T-cell (primary cell): ENCODE data around the gene LGR5. TPM values are rescaled to one million over a fixed set of nuclear protein-coding genes. Genes with fewer than 3 reads are reported as not detected.

Source experiments
- ATAC-seq, 4 experiments: fragments of 200-7000 bp in 3 of 4; fragments of 150-1000 bp in 1 of 4; cut with Tn5 transposase; replicated peaks in 1 of 4; 1 replicate in 3 of 4; 2 replicates in 1 of 4; pipeline ENCODE4 v1.10.0; 2021; ENCODE audit warnings: moderate library complexity in 3 of 4, mild to moderate bottlenecking in 2 of 4, moderate number of reproducible peaks in 1 of 4
- CTCF ChIA-PET, 2 donors: fragments of 300-600 bp; sonication (Branson Sonifier 250); formaldehyde crosslinking; loops; one replicate each; lab custom pipeline; 2022; ENCODE audit warnings: antibody characterized with exemption in 2 of 2; lab: Charles Lee
- POLR2A ChIA-PET, 2 donors: fragments of 300-600 bp; sonication (Branson Sonifier 250); formaldehyde crosslinking; loops; one replicate each; lab custom pipeline; 2022; ENCODE audit warnings: antibody characterized with exemption in 2 of 2; lab: Charles Lee
- DNase-seq, 35 experiments: peaks; one replicate each; pipeline versions ENCODE4 v3.0.0 to v3.0.0-alpha.2; 2013 to 2023
- H3K27ac ChIP-seq: one replicate; pipeline ENCODE4 v1.5.1; 2013; ENCODE audit warnings: low read length
- H3K27me3 ChIP-seq, 2 experiments: replicated peaks in 1 of 2; 1 replicate in 1 of 2; 2 replicates in 1 of 2; pipeline versions ENCODE4 v1.6.1 to v1.7.0; 2013; ENCODE audit warnings: low read length in 1 of 2, mixed read lengths in 1 of 2; ENCODE audit not compliant: control insufficient read depth in 2 of 2, insufficient read depth in 2 of 2; ENCODE audit errors: extremely low read depth in 1 of 2
- H3K36me3 ChIP-seq, 2 donors: 1 replicate in 1 of 2; 2 replicates in 1 of 2; pipeline versions ENCODE4 v1.6.1 to v1.7.0; 2013; ENCODE audit warnings: low read length in 1 of 2; ENCODE audit not compliant: control insufficient read depth in 2 of 2, insufficient read depth in 1 of 2; ENCODE audit errors: extremely low read depth in 1 of 2
- H3K4me1 ChIP-seq, 2 experiments: 1 replicate in 1 of 2; 2 replicates in 1 of 2; pipeline versions ENCODE4 v1.6.1 to v1.7.0; 2013; ENCODE audit warnings: low read length in 2 of 2, mixed read lengths in 1 of 2; ENCODE audit not compliant: insufficient read depth in 2 of 2, control insufficient read depth in 1 of 2; ENCODE audit errors: extremely low read depth in 1 of 2
- H3K4me3 ChIP-seq, 2 donors: 1 replicate in 1 of 2; 2 replicates in 1 of 2; pipeline versions ENCODE4 v1.5.1 to v1.7.0; 2013; ENCODE audit warnings: mild to moderate bottlenecking in 2 of 2, low read length in 1 of 2, moderate library complexity in 1 of 2; ENCODE audit not compliant: control insufficient read depth in 1 of 2; ENCODE audit errors: extremely low read depth in 1 of 2
- H3K9me3 ChIP-seq: 2 replicates; pipeline ENCODE4 v1.7.0; 2013
- H3K27ac Mint-ChIP-seq, 2 donors: one replicate each; pipeline ENCODE4 v1.8.0; 2020 to 2021; ENCODE audit warnings: mild to moderate bottlenecking in 2 of 2, mixed read lengths in 2 of 2
- H3K27me3 Mint-ChIP-seq, 2 donors: one replicate each; pipeline ENCODE4 v1.8.0; 2021 to 2022; ENCODE audit warnings: mixed read lengths in 2 of 2
- H3K36me3 Mint-ChIP-seq: one replicate; pipeline ENCODE4 v1.8.0; 2021; ENCODE audit warnings: mixed read lengths
- H3K4me1 Mint-ChIP-seq, 3 donors: one replicate each; pipeline ENCODE4 v1.8.0; 2020 to 2022; ENCODE audit warnings: mixed read lengths in 3 of 3, mild to moderate bottlenecking in 1 of 3
- H3K4me3 Mint-ChIP-seq, 3 donors: one replicate each; pipeline ENCODE4 v1.8.0; 2020 to 2022; ENCODE audit warnings: mild to moderate bottlenecking in 3 of 3, mixed read lengths in 3 of 3, moderate library complexity in 3 of 3
- H3K9me3 Mint-ChIP-seq, 3 donors: one replicate each; pipeline ENCODE4 v1.8.0; 2020 to 2022; ENCODE audit warnings: mixed read lengths in 3 of 3
- WGBS: methylation state at CpG from one replicate; pipeline ENCODE4 v1.1.5; 2013; ENCODE audit warnings: missing lambda C conversion rate; ENCODE audit not compliant: insufficient coverage; 5-methylcytosine and 5-hydroxymethylcytosine counted together
- total RNA-seq, 35 experiments: library from RNA in 6 of 35; stranded (reverse) in 6 of 35; fragments of 120-200 nt in 1 of 35; gene quantifications; one replicate each; pipeline versions ENCODE4 v1.2.1 to v1.2.4 and lab custom pipeline; 2013 to 2026

LGR5 gene
- total RNA-seq, 5 donors from 2014 or later (not counting 1 experiment from before 2014, with no cell fraction given) = 0.25 TPM; not detected in 4

DNA sequence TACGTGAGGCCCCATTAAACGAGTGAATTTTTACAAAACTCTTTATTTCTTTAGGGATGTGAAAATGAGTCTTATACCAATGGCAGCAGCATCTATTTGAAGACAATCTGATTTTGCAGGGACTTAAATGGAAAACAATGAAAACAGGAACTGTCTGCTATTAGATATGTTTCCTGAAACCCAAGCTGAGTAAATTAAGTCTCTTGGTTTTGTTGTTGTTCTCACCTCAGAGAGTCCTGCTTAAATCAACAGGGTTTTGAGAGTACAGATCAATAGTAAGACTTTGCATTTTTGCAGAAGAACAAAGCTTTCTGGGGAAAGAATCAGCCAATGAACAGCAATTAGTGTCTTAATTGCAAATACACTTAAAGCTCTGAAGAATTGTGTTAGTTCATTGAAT lies 39.1 kb upstream of the LGR5 start:
- no peak for ATAC-seq
- Mint-ChIP-seq H3K36me3 (no peaks in the 10 kb centered on the region), H3K4me1 (no peaks in the 10 kb centered on the region), H3K27ac (no peak overlapping the region), H3K4me3 (no peak overlapping the region), H3K27me3 (peaks cover 21 to 25% of the 10 kb centered on the region in 2 donors), H3K9me3 (peaks cover 4 to 11% (median 9%) of the 10 kb centered on the region in 3 donors)
- Histone ChIP-seq H3K4me3 (no peak overlapping the region), H3K9me3 (no peaks in the 10 kb centered on the region), H3K27ac (no peak overlapping the region), H3K36me3 (no peaks in the 10 kb centered on the region), H3K27me3 (peaks cover 0 to 5% of the 10 kb centered on the region in 2 experiments), H3K4me1 (no peaks in the 10 kb centered on the region)
- DNase-seq = no peak
- ChIA-PET CTCF (interaction anchor here in 1 of 2 donors (0.6 kb wide), 1 partner anchor 35 kb away, joined by 4 read pairs; no protein-coding TSS in a partner anchor), POLR2A (no interaction called here)
- WGBS = no CpG with 5 or more reads among the region's 2 CpGs

DNA sequence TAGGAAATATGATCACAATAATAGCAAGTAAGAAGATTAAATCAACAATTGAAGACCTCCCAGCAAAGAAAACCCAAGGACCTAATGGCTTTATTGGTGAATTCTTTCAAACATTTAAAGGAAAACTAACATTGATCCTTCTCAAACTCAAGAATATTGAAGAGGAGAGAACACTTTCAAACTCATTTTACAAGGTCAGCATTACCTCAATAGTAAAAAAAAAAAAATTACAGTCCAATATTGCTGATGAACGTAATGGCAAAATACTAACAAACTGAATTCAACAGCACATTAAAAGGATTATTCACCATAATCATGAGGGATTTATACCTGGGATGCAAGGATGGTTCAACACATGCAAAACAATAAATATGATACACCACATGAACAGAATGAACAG lies 33.7 kb upstream of the LGR5 start:
- no peaks in the 10 kb centered on the region for H3K36me3 ChIP-seq
- no CpG with 5 or more reads among the region's 1 CpG for WGBS
- no peaks in the 10 kb centered on the region for H3K4me1 ChIP-seq
- DNase-seq (no peak), ATAC-seq (no peak)
- no peaks in the 10 kb centered on the region for H3K9me3 ChIP-seq
- no peak overlapping the region for H3K27ac ChIP-seq
- H3K27ac Mint-ChIP-seq = no peak overlapping the region
- H3K4me3 Mint-ChIP-seq = no peak overlapping the region
- ChIA-PET POLR2A (no interaction called here), CTCF (no interaction called here)
- H3K4me3 ChIP-seq = no peak overlapping the region
- H3K27me3 Mint-ChIP-seq = peaks cover 24 to 29% of the 10 kb centered on the region in 2 donors
- H3K36me3 Mint-ChIP-seq = no peaks in the 10 kb centered on the region
- peaks cover 7 to 31% (median 25%) of the 10 kb centered on the region in 3 donors for H3K9me3 Mint-ChIP-seq
- H3K27me3 ChIP-seq = peaks cover 0 to 5% of the 10 kb centered on the region in 2 experiments
- no peaks in the 10 kb centered on the region for H3K4me1 Mint-ChIP-seq

DNA sequence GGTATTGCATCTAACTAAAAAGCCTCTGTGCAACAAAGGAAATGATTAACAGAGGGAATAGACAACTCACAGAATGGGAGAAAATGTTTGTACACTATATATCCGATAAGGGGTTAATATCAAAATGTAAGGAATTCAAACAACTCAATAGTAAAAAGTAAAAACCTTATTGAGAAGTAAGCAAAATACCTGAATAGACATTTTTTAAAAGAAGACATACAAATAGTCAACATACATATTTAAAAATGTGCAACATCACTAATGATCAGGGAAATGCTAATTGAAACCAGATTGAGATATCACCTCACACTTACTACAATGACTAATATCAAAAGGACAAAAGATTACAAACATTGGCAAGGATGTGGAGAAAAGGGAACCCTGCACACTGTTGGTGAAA lies 31.9 kb upstream of the LGR5 start:
- no peak overlapping the region for H3K27ac Mint-ChIP-seq
- H3K36me3 Mint-ChIP-seq = no peaks in the 10 kb centered on the region
- peaks cover 17 to 21% of the 10 kb centered on the region in 2 donors for H3K27me3 Mint-ChIP-seq
- no peak overlapping the region for H3K4me3 Mint-ChIP-seq
- no peaks in the 10 kb centered on the region for H3K4me1 Mint-ChIP-seq
- peaks cover 11 to 36% (median 28%) of the 10 kb centered on the region in 3 donors for H3K9me3 Mint-ChIP-seq
- ChIA-PET CTCF (no interaction called here), POLR2A (no interaction called here)
- no peak overlapping the region for H3K4me3 ChIP-seq
- no CpG with 5 or more reads among the region's 1 CpG for WGBS
- no peaks in the 10 kb centered on the region for H3K4me1 ChIP-seq
- ATAC-seq (no peak), DNase-seq (no peak)
- H3K27me3 ChIP-seq = peaks cover 0 to 5% of the 10 kb centered on the region in 2 experiments
- H3K9me3 ChIP-seq = no peaks in the 10 kb centered on the region
- no peaks in the 10 kb centered on the region for H3K36me3 ChIP-seq
- no peak overlapping the region for H3K27ac ChIP-seq

DNA sequence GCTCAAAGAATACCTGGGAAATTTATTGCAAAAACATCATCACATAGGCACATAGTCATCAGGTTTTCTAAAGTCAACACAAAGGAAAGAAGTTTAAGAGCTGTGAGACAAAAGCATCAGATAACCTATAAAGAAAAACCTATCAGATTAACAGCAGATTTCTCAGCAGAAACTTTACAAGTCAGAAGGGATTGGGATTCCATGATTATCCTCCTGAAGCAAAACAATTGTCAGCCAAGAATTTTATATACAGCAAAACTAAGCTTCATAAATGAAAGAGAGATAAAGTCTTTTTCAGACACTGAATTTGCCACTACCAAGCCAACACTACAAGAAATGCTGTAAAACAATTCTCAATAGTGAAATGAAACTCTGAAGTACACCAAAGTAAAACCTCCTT lies 28.8 kb upstream of the LGR5 start:
- ChIA-PET POLR2A (no interaction called here), CTCF (interaction anchor here (1.0 to 1.2 kb wide), 3 partner anchors 336 to 337 kb away, joined by 4 read pairs; no protein-coding TSS in a partner anchor)
- Mint-ChIP-seq H3K27me3 (peaks cover 4 to 6% of the 10 kb centered on the region in 2 donors), H3K36me3 (no peaks in the 10 kb centered on the region), H3K4me1 (no peaks in the 10 kb centered on the region), H3K27ac (no peak overlapping the region), H3K9me3 (peaks cover 8 to 25% (median 18%) of the 10 kb centered on the region in 3 donors), H3K4me3 (no peak overlapping the region)
- H3K9me3 ChIP-seq = no peaks in the 10 kb centered on the region
- no peak for ATAC-seq
- no peaks in the 10 kb centered on the region for H3K36me3 ChIP-seq
- H3K4me3 ChIP-seq = no peak overlapping the region
- no peaks in the 10 kb centered on the region for H3K27me3 ChIP-seq
- H3K27ac ChIP-seq = no peak overlapping the region
- DNase-seq = no peak
- H3K4me1 ChIP-seq = no peaks in the 10 kb centered on the region

DNA sequence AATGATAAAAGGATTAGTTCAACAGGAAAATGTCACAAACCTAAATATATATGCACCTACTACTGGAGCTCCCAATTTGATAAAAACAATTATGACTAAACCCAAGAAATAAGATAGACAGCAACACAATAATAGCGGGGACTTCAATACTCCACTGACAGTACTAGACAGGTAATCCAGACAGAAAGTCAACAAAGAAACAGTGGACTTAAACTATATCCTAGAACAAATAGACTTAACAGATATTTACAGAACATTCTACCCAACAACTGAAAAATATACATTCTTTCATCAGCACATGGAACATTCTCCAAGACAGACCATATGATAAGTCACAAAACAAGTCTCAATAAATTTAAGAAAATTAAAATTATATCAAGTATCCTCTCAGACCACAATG lies 28.0 kb upstream of the LGR5 start:
- H3K9me3 ChIP-seq = no peaks in the 10 kb centered on the region
- Mint-ChIP-seq H3K9me3 (peaks cover 8 to 23% (median 18%) of the 10 kb centered on the region in 3 donors), H3K27me3 (peaks cover 3 to 6% of the 10 kb centered on the region in 2 donors), H3K4me1 (no peaks in the 10 kb centered on the region), H3K36me3 (no peaks in the 10 kb centered on the region), H3K4me3 (no peak overlapping the region), H3K27ac (no peak overlapping the region)
- no peaks in the 10 kb centered on the region for H3K36me3 ChIP-seq
- no peak overlapping the region for H3K4me3 ChIP-seq
- H3K27ac ChIP-seq = no peak overlapping the region
- DNase-seq (no peak), ATAC-seq (no peak)
- WGBS = 100% methylated on average over 1 of the region's 1 CpG
- CTCF ChIA-PET = interaction anchor here (0.7 to 1.2 kb wide), 3 partner anchors 123 to 336 kb away, joined by 4 to 5 read pairs (median 4); no protein-coding TSS in a partner anchor
- H3K27me3 ChIP-seq = no peaks in the 10 kb centered on the region
- no peaks in the 10 kb centered on the region for H3K4me1 ChIP-seq
- POLR2A ChIA-PET = no interaction called here

DNA sequence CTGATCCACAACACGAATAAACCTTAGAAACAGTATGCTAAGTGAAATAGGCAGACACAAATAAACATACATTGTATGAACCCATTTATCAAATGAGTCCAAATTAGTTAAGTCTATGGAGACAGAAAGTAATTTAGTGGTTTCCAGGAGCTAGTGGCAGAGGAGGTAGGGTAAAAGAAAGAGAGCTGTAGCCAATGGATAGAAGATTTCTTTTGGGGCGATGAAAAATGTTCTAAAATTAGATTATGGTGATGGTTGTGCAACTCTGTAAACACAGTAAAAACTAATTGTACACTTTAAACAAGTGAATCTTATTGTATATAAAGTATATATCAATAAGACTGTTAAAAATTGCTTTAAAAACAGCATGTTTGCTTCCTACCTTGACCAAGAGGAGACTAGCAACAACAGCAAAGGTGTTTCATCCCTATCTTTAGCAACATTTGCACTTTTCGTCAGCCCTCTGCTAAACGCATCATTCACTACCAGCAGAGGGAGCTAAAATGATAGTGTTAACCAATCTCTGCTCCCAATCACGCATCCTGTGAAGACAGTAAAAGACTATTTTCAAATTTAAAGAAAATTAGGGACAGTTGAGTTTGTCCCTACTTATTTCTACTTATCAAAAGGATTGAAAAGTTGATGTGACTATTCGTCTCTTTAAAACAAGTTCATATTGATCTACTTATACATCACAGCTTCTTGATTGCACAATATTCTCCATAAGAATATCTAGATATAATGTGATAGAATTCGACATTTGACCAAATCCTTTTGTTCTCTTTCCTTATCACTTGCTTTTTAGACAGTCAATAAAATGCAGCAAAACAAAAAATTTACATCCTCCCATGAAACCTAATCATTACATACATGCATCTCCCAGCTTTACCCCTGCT lies 24.0 kb upstream of the LGR5 start:
- Mint-ChIP-seq H3K9me3 (peaks cover 5 to 9% (median 7%) of the 10 kb centered on the region in 3 donors), H3K27me3 (peaks cover 4 to 6% of the 10 kb centered on the region in 2 donors), H3K4me3 (no peak overlapping the region), H3K36me3 (no peaks in the 10 kb centered on the region), H3K4me1 (no peaks in the 10 kb centered on the region), H3K27ac (no peak overlapping the region)
- Histone ChIP-seq H3K27me3 (no peaks in the 10 kb centered on the region), H3K27ac (no peak overlapping the region), H3K36me3 (no peaks in the 10 kb centered on the region), H3K4me3 (no peak overlapping the region), H3K9me3 (no peaks in the 10 kb centered on the region), H3K4me1 (no peaks in the 10 kb centered on the region)
- ATAC-seq = peak; percentile 52 to 70 (median 60)
- DNase-seq = peak in 5 of 35 experiments; percentile 10 to 70 (median 15)
- no CpG with 5 or more reads among the region's 7 CpGs for WGBS
- POLR2A ChIA-PET = interaction anchor here in 1 of 2 donors (1.5 kb wide), 1 partner anchor 331 kb away, joined by 5 read pairs; no protein-coding TSS in a partner anchor
- CTCF ChIA-PET = interaction anchor here (0.6 to 3.5 kb wide), 9 partner anchors 65 to 361 kb away, joined by 3 to 79 read pairs (median 3); no protein-coding TSS in a partner anchor
